Esophagus squamous epithelium (tissue), 5 donors: ENCODE results near the gene RETREG3. TPM values are rescaled to one million over a fixed set of nuclear protein-coding genes. Genes with fewer than 3 reads are reported as not detected.
"Not testable (repeated sequence)": the region's sequence is repeated elsewhere in the genome, so short reads cannot be mapped to it uniquely, and the experiment has no call there.

Experiments used
- DNase-seq: peaks from one replicate; lab custom pipeline; 2025; lab: John Stamatoyannopoulos, UW
- H3K27ac ChIP-seq, 4 donors: fragments of 200-600 bp; sonication (generic); one replicate each; pipeline ENCODE4 v1.5.1; 2016 to 2019; ENCODE audit warnings: mild to moderate bottlenecking in 1 of 4
- H3K27me3 ChIP-seq, 4 donors: fragments of 200-600 bp; sonication (generic); 1 replicate in 3 of 4; 2 replicates in 1 of 4; pipeline versions ENCODE4 v1.5.1 to v1.6.0; 2017 to 2021; ENCODE audit warnings: antibody characterized with exemption in 1 of 4
- H3K36me3 ChIP-seq, 3 donors: fragments of 200-600 bp; sonication (generic); one replicate each; pipeline ENCODE4 v1.5.1; 2016 to 2019
- H3K4me1 ChIP-seq, 3 donors: fragments of 200-600 bp; sonication (generic); one replicate each; pipeline ENCODE4 v1.5.1; 2017 to 2019
- H3K4me3 ChIP-seq, 4 donors: fragments of 200-600 bp; sonication (generic); 1 replicate in 3 of 4; 2 replicates in 1 of 4; pipeline ENCODE4 v1.5.1; 2016 to 2019; ENCODE audit warnings: mild to moderate bottlenecking in 2 of 4, moderate library complexity in 1 of 4
- H3K9me3 ChIP-seq, 3 donors: fragments of 200-600 bp; sonication (generic); one replicate each; pipeline ENCODE4 v1.5.1; 2016 to 2019
- POLR2A ChIP-seq, 4 donors: fragments of 450-650 bp; IDR thresholded peaks; one replicate each; pipeline ENCODE4 v1.6.1; 2017; ENCODE audit warnings: antibody characterized with exemption in 4 of 4, mild to moderate bottlenecking in 4 of 4, moderate library complexity in 3 of 4
- WGBS, 2 donors: methylation state at CpG; one replicate each; pipeline ENCODE4 v1.1.5; 2018; 5-methylcytosine and 5-hydroxymethylcytosine counted together
- intact Hi-C: fragments of 100-400 bp; cut with DNase I; formaldehyde crosslinking; loops from one replicate; pipeline ENCODE4 v1.15.0; 2022
- total RNA-seq, 4 donors: library from RNA; depleted of rRNA; stranded (reverse); fragments of >200 nt; gene quantifications; one replicate each; pipeline ENCODE4 v1.1.0, GENCODE V29; 2016
- TF ChIP-seq, protein P1 (sequence below), 6 experiments: fragments of 450-650 bp in 4 of 6; fragments of 200-600 bp in 2 of 6; sonication (generic) in 2 of 6; IDR thresholded peaks; one replicate each; pipeline ENCODE4 v1.5.1; 2016 to 2019; ENCODE audit warnings: antibody characterized with exemption in 6 of 6, mild to moderate bottlenecking in 4 of 6, moderate library complexity in 4 of 6
- donor health status: DM: yes; HTN: yes; CAD: no.

The RETREG3 gene
- total RNA-seq, 4 donors from 2014 or later: 35.7 to 59.6 (median 53.0) TPM

DNA sequence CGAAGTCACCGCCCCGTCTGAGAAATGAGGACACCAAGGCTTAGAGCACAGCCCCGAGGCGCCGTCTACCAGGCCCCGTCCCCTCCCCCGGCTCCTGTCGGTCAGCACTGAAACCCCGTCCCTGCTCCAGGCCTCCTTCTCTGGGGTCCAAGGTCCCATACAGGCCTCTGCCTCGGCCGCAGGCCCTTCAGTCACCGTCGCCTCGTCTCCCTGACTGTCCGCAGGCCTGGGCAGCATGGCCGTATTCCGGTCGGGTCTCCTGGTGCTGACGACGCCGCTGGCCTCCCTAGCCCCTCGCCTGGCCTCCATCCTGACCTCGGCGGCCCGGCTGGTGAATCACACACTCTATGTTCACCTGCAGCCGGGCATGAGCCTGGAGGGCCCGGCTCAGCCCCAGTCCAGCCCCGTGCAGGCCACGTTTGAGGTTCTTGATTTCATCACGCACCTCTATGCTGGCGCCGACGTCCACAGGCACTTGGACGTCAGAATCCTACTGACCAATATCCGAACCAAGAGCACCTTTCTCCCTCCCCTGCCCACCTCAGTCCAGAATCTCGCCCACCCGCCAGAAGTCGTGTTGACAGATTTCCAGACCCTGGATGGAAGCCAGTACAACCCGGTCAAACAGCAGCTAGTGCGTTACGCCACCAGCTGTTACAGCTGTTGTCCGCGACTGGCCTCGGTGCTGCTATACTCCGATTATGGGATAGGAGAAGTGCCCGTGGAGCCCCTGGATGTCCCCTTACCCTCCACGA lies 46.6 kb downstream of the RETREG3 start:
- no peaks in the 10 kb centered on the region for H3K27me3 ChIP-seq
- peaks cover 31 to 71% (median 35%) of the 10 kb centered on the region in 3 donors for H3K4me1 ChIP-seq
- intact Hi-C loops: no loop called here
- peak overlapping the region; percentile 87 to 94 (median 90) for H3K27ac ChIP-seq
- no peak for DNase-seq
- H3K9me3 ChIP-seq: no peaks in the 10 kb centered on the region
- TF ChIP-seq, protein P1, sequence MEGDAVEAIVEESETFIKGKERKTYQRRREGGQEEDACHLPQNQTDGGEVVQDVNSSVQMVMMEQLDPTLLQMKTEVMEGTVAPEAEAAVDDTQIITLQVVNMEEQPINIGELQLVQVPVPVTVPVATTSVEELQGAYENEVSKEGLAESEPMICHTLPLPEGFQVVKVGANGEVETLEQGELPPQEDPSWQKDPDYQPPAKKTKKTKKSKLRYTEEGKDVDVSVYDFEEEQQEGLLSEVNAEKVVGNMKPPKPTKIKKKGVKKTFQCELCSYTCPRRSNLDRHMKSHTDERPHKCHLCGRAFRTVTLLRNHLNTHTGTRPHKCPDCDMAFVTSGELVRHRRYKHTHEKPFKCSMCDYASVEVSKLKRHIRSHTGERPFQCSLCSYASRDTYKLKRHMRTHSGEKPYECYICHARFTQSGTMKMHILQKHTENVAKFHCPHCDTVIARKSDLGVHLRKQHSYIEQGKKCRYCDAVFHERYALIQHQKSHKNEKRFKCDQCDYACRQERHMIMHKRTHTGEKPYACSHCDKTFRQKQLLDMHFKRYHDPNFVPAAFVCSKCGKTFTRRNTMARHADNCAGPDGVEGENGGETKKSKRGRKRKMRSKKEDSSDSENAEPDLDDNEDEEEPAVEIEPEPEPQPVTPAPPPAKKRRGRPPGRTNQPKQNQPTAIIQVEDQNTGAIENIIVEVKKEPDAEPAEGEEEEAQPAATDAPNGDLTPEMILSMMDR (IDR thresholded peaks at IDR 0.05): no peak
- no peak for TF ChIP-seq POLR2A (IDR thresholded peaks at IDR 0.05)
- peak overlapping the region; percentile 66 to 91 (median 79) for H3K4me3 ChIP-seq
- H3K36me3 ChIP-seq: peaks cover 13 to 27% (median 15%) of the 10 kb centered on the region in 3 donors
- 2 to 17% methylated on average over 10 to 22 of the region's 48 CpGs for WGBS, 2 donors

DNA sequence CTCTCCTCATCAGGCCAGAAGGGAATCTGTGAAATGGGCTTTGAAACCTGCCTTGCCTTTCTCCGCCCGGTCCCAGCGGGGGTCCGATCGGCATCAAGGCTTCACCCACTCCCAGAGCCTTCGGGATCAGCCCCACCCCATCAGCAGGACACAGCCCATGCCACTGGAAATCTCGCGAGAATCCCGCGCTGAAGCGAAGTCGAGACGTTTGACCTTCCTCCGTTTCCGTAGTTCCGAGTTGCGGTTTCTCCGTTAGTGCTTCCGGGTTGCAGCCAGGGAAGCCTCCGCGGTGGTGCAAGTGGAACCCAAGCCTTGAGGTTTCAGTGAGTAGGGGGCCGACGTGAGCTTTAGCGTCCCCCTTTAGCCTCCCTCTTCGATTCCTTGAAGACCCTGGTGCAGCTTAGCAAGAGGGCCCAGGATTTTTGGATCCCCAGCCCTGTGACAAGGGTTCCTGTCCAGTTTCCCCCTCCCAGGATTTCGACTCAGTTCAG lies 47.2 kb downstream of the RETREG3 start, which contains the start of gene COASY:
Gene COASY, plus strand, starts transcription at position 252 of the 491 bp plus-strand sequence. CDS start 475 bp downstream, outside the sequence.
- H3K4me3 ChIP-seq: peak within 1 kb of the TSS; percentile 66 to 91 (median 79)
- H3K9me3 ChIP-seq: no peaks in the 10 kb centered on the region
- intact Hi-C loops: no loop called here
- peak; percentile 52 for DNase-seq
- peak within 1 kb of the TSS; percentile 87 to 94 (median 90) for H3K27ac ChIP-seq
- WGBS, 2 donors: 0% methylated on average over 1 to 12 of the region's 26 CpGs
- H3K4me1 ChIP-seq: peaks cover 31 to 67% (median 33%) of the 10 kb centered on the region in 3 donors
- peaks cover 13 to 27% (median 15%) of the 10 kb centered on the region in 3 donors for H3K36me3 ChIP-seq
- H3K27me3 ChIP-seq: no peaks in the 10 kb centered on the region
- TF ChIP-seq POLR2A (IDR thresholded peaks at IDR 0.05): peak in 3 of 4 donors; percentile 14 to 66 (median 46)
- TF ChIP-seq, protein P1 (IDR thresholded peaks at IDR 0.05): peak in 1 of 6 experiments; percentile 38

DNA sequence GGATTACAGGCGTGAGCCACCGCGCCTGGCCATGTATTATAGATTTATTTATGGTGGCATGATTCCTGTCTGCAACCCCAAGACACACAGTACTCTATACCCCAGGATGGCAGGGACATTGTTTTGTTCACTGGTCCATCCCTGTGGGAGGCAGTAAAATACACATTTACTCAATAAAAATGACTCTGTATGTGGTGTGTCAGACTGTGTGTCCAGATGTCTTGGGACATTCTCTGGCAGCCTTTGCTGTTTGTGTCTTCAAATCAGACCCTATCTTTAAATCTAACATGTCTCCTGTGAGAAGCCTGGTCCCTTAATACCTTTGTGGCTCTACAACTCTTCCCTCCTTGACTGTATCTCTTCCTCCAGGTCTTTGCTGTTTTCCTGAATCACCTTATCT lies 48.9 kb downstream of the RETREG3 start:
- H3K36me3 ChIP-seq: peaks cover 10 to 15% (median 13%) of the 10 kb centered on the region in 3 donors
- intact Hi-C loops: no loop called here
- H3K4me3 ChIP-seq: no peak overlapping the region
- H3K27me3 ChIP-seq: no peaks in the 10 kb centered on the region
- H3K4me1 ChIP-seq: peaks cover 23 to 65% (median 29%) of the 10 kb centered on the region in 3 donors
- H3K9me3 ChIP-seq: no peaks in the 10 kb centered on the region
- TF ChIP-seq, protein P1 (IDR thresholded peaks at IDR 0.05): no peak
- TF ChIP-seq POLR2A (IDR thresholded peaks at IDR 0.05): no peak
- peak overlapping the region in 1 of 4 donors; percentile 2 for H3K27ac ChIP-seq
- DNase-seq: no peak
- 91% methylated on average over 3 of the region's 3 CpGs; no CpG with 5 or more reads in 1 of the 2 donors for WGBS, 2 donors

DNA sequence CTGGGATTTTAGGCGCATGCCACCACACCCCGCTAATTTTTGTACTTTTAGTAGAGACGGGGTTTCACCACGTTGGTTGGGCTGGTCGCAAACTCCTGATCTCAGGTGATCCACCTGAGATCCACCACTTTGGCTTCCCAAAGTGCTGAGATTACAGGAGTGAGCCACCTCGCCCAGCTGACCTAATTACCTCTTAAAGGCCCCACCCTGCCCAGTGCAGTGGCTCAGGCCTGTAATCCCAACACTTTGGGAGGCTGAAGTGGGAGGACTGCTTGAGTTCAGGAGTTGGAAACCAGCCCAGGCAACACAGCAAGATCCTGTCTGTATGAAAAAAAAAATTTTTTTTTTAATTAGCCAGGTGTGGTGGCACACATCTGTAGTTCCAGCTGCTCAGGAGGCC lies 50.1 kb downstream of the RETREG3 start:
- peaks cover 0 to 3% (median 2%) of the 10 kb centered on the region in 3 donors for H3K36me3 ChIP-seq
- TF ChIP-seq POLR2A (IDR thresholded peaks at IDR 0.05): no peak
- TF ChIP-seq, protein P1 (IDR thresholded peaks at IDR 0.05): no peak
- H3K4me1 ChIP-seq: peaks cover 21 to 66% (median 31%) of the 10 kb centered on the region in 3 donors
- H3K27ac ChIP-seq: peak overlapping the region in 2 of 4 donors; percentile 3 to 20
- DNase-seq: no peak
- H3K9me3 ChIP-seq: no peaks in the 10 kb centered on the region
- intact Hi-C loops: no loop called here
- 78 to 83% methylated on average over 4 to 6 of the region's 6 CpGs for WGBS, 2 donors
- no peak overlapping the region for H3K4me3 ChIP-seq
- no peaks in the 10 kb centered on the region for H3K27me3 ChIP-seq

DNA sequence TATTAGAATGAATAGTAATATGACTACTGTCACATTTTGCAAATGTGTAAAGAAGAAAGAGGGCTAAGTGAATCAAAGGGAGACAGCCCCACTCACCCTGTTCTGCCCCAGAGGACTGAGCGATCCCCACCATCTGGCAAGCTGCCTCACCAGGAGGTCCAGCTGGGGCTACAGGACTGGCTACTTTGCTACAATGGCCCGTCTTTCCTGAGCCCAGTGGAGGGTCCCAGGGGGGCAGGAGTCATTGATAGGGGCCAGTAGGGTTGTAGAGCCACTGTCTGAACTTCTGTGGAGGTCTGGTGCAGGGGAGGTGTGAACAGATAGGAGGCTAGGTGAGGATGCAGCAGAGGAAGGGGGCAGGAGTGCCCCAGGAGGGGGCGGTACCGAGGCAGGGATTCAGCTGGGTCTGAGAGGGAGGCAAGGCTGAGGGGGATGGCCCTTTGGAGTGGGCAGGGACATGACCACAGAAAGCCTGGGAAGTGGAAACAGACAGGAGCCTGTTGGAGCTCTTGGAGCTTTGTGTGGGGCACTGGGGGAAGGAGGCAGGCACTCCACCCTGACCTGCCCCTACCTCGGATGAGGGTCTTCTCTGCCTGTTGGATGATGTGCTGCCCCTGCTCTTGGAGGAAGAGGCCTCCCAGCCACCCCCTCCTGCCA lies 53.1 kb downstream of the RETREG3 start:
- 65% methylated on average over 5 of the region's 5 CpGs for WGBS, 2 donors
- peaks cover 7 to 59% (median 24%) of the 10 kb centered on the region in 3 donors for H3K4me1 ChIP-seq
- H3K27me3 ChIP-seq, H3K9me3 ChIP-seq, H3K36me3 ChIP-seq, intact Hi-C loops, H3K4me3 ChIP-seq, H3K27ac ChIP-seq, DNase-seq: not testable (repeated sequence)
